ENCODE data around the gene TTC3.

TTC3 gene

DNA sequence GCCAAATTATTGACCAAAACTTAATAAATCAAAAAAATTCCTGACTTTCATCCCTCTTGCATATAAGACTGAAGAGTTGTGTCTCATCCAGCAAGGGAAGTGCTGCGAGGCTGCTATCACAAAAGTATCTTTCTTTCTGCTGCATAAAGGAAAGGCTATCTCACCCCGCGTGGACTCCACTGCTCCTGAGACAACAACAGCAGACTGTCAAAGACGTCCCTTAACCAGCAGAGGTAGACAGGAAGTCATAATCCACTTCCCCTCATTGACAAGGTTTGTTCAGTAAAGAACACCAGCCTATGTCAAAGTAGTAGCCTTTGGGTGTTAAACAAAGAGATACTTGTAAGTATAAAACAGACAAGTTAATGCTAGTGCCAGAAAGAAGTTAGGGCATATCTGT is 164.7 kb downstream of the TTC3 start:
- no peak for DNase-seq (ENCODE audit: low spot score)
- TF ChIP-seq, protein P1, sequence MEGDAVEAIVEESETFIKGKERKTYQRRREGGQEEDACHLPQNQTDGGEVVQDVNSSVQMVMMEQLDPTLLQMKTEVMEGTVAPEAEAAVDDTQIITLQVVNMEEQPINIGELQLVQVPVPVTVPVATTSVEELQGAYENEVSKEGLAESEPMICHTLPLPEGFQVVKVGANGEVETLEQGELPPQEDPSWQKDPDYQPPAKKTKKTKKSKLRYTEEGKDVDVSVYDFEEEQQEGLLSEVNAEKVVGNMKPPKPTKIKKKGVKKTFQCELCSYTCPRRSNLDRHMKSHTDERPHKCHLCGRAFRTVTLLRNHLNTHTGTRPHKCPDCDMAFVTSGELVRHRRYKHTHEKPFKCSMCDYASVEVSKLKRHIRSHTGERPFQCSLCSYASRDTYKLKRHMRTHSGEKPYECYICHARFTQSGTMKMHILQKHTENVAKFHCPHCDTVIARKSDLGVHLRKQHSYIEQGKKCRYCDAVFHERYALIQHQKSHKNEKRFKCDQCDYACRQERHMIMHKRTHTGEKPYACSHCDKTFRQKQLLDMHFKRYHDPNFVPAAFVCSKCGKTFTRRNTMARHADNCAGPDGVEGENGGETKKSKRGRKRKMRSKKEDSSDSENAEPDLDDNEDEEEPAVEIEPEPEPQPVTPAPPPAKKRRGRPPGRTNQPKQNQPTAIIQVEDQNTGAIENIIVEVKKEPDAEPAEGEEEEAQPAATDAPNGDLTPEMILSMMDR (IDR thresholded peaks at IDR 0.05; ENCODE audit: extremely low read depth, missing control alignments): no peak

DNA sequence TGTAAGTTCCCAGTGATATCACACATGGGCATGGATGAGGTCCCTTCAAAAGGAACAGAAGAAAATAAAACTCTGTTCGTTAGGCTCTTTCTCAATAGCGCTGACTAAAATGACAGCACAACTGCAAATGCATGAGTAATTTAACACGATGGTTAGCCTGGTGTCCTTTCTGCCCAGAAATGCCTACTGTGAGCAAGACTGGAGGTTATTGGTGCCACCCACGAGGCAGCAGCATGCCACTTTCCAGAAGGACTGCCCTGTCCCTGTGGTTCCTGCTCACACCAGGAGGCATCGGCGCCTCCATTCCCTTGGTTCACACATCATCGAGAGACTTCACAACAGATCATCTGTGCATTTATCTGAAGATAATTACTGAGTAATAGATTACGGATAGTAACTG is 167.9 kb downstream of the TTC3 start:
- no peak for DNase-seq (ENCODE audit: low spot score)
- TF ChIP-seq, protein P1 (IDR thresholded peaks at IDR 0.05; ENCODE audit: extremely low read depth, missing control alignments): no peak

DNA sequence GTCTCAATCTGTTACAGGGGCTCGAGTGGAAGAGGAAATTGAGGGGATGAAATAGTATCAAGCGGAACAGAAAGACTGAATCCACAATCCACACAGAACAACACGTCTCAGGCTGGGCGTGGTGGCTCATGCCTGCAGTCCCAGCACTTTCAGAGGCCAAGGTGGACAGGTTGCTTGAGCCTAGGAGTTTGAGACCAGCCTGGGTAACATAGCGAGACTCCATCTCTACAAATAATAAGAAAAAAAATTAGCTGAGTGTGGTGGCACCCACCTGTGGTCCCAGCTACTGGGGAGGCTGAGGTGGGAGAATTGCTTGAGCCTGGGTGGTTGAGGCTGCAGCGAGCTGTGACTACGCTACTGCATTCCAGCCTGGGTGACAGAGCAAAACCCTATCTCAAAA is 168.4 kb downstream of the TTC3 start:
- TF ChIP-seq, protein P1 (IDR thresholded peaks at IDR 0.05; ENCODE audit: extremely low read depth, missing control alignments): no peak
- no peak for DNase-seq (ENCODE audit: low spot score)

DNA sequence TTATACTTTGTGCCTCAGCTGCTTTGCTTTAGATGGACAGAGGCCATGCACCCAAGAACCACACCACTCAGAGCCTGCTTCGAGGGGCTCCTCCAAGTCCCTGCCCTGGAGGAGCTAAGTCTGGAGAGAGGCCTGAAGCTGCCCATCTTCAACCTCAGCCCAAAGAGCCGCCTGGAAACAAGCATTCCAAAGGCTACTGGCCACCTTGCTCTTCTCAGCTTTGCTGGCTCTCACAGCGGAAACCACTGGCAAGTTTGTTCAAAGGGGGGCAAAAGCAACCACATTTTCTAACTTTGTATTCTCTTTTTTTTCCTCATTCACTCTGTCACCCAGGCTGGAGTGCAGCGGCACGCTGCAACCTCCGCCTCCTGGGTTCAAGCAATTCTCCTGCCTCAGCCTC is 170.9 kb downstream of the TTC3 start:
- TF ChIP-seq, protein P1 (IDR thresholded peaks at IDR 0.05; ENCODE audit: extremely low read depth, missing control alignments): no peak

DNA sequence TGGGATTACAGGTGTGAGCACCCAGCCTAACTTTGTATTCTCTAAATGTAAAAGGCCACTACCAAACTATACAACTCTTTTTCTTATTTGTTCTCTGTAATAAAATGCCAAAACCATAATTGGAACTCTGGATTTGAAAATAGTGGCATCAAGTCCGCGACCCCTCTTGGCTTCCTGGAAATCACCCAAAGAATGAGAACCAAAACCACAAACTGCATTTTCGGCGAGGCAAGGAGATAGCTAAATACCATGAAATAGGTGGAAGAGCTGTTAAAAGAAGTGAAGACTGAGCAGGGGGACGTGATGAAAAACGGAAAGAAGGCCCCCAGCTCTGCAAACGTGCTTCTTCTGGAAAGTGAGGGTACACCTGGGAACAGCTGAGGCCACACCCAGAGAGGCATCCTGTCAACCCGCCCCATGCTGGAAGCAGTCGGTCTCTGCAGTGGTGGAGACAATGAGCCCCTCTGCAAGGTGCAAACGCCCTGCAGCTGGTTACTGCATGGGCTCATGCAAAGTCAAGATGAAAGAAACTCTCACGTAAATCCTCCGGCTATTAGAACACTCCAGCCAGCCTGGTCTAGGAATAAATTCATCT is 171.5 kb downstream of the TTC3 start:
- TF ChIP-seq, protein P1 (IDR thresholded peaks at IDR 0.05; ENCODE audit: extremely low read depth, missing control alignments): no peak
- no peak for DNase-seq (ENCODE audit: low spot score)

More for the DNA sequence above, 170.9 kb downstream of the TTC3 start:
- no peak for DNase-seq (ENCODE audit: low spot score)

DNA sequence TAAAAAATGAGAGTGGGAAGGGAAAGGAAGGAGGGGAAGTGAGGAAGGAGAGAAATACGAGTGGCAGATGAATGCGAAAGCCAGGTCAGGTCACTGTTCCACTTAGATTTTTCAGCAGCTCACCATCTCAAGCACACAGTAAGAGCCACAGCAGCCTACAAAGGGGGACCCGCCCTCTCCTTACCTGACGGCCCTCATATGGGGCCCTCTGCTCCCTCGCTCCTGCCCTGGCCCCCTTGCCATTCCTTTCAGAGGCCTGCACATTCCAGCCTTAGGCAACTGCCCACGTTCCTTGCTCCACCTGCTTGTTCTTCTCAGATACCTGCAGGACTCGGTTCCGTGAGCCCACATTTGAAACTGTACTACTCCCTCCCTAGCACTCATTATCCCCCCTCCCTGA is 172.1 kb downstream of the TTC3 start:
- TF ChIP-seq, protein P1 (IDR thresholded peaks at IDR 0.05; ENCODE audit: extremely low read depth, missing control alignments): no peak
- no peak for DNase-seq (ENCODE audit: low spot score)

DNA sequence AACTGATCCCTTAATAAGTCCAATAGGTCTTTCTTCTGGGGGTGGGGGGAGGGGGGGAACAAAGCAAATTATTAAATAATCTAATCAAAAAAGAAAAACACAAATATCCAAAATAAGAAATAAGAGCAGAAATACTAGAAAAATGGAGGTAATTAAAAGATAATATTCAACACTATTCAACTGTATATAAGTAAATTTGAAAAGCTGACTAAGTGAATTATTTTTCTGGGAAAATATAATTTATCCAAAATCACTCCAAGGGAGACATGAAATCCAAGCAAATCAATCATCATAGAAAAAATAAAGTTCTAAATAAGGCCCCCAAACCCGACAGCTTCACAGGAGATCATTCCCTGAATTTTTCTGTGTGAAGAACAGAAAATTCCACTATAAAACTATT is 175.2 kb downstream of the TTC3 start:
- DNase-seq (ENCODE audit: low spot score): no peak
- TF ChIP-seq, protein P1 (IDR thresholded peaks at IDR 0.05; ENCODE audit: extremely low read depth, missing control alignments): no peak

All from GM20000 (cell line).